CD4-positive, alpha-beta memory T cell (primary cell): ENCODE measurements around the gene WDR91. TPM values are rescaled to one million over a fixed set of nuclear protein-coding genes. Genes with fewer than 3 reads are reported as not detected.
A peak's percentile ranks its signal among the peaks of the same experiment; 100 is the strongest.

Experiments used
- CTCF ChIA-PET: fragments of 350-600 bp; sonication (Branson Sonifier 250); formaldehyde crosslinking; loops from one replicate; lab custom pipeline; 2021; ENCODE audit warnings: inconsistent platforms; ENCODE audit not compliant: partially characterized antibody; lab: Charles Lee
- POLR2A ChIA-PET: fragments of 350-600 bp; sonication (Branson Sonifier 250); formaldehyde crosslinking; loops from one replicate; lab custom pipeline; 2021; ENCODE audit not compliant: partially characterized antibody; lab: Charles Lee
- DNase-seq, 5 donors: peaks; one replicate each; pipeline versions ENCODE4 v3.0.0 to v3.0.0-alpha.2; 2020 to 2022; ENCODE audit warnings: mixed read lengths in 1 of 5
- H3K27ac ChIP-seq: one replicate; pipeline ENCODE4 v1.7.0; 2013; ENCODE audit warnings: low read depth, low read length
- H3K27me3 ChIP-seq: 2 replicates; pipeline ENCODE4 v1.7.0; 2013; ENCODE audit warnings: mild to moderate bottlenecking, low read length, moderate library complexity; ENCODE audit not compliant: insufficient read depth
- H3K36me3 ChIP-seq: 2 replicates; pipeline ENCODE4 v1.7.0; 2013; ENCODE audit warnings: mild to moderate bottlenecking, low read length, moderate library complexity; ENCODE audit not compliant: insufficient read depth
- H3K4me1 ChIP-seq: 2 replicates; pipeline ENCODE4 v1.7.0; 2013; ENCODE audit warnings: mild to moderate bottlenecking, low read length, moderate library complexity; ENCODE audit not compliant: insufficient read depth
- H3K4me3 ChIP-seq, 2 donors: one replicate each; pipeline ENCODE4 v1.7.0; 2013; ENCODE audit warnings: low read length in 2 of 2, mild to moderate bottlenecking in 1 of 2
- H3K9me3 ChIP-seq, 2 donors: one replicate each; pipeline ENCODE4 v1.7.0; 2013; ENCODE audit warnings: low read length in 2 of 2, control low read depth in 1 of 2; ENCODE audit not compliant: control insufficient read depth in 1 of 2
- H3K27ac Mint-ChIP-seq, 7 donors: one replicate each; pipeline ENCODE4 v1.8.0; 2020 to 2021; ENCODE audit warnings: mixed read lengths in 7 of 7, mild to moderate bottlenecking in 6 of 7, inconsistent platforms in 3 of 7, moderate library complexity in 3 of 7
- H3K27me3 Mint-ChIP-seq, 2 donors: one replicate each; pipeline ENCODE4 v1.8.0; 2020 to 2021; ENCODE audit warnings: mixed read lengths in 2 of 2
- H3K36me3 Mint-ChIP-seq, 2 donors: one replicate each; pipeline ENCODE4 v1.8.0; 2020 to 2021; ENCODE audit warnings: mixed read lengths in 2 of 2, inconsistent platforms in 1 of 2, mild to moderate bottlenecking in 1 of 2
- H3K4me1 Mint-ChIP-seq, 4 donors: one replicate each; pipeline ENCODE4 v1.8.0; 2020 to 2021; ENCODE audit warnings: mixed read lengths in 4 of 4, mild to moderate bottlenecking in 1 of 4
- H3K4me3 Mint-ChIP-seq, 8 donors: one replicate each; pipeline ENCODE4 v1.8.0; 2020 to 2021; ENCODE audit warnings: mixed read lengths in 8 of 8, mild to moderate bottlenecking in 7 of 8, moderate library complexity in 6 of 8, inconsistent platforms in 3 of 8
- H3K9me3 Mint-ChIP-seq, 8 donors: one replicate each; pipeline ENCODE4 v1.8.0; 2020 to 2021; ENCODE audit warnings: mixed read lengths in 8 of 8, mild to moderate bottlenecking in 5 of 8, inconsistent platforms in 3 of 8, moderate library complexity in 1 of 8
- intact Hi-C: fragments of 100-400 bp; cut with micrococcal nuclease; formaldehyde crosslinking; loops from one replicate; pipeline ENCODE4 v1.15.1; 2023
- polyA plus RNA-seq, 2 donors: library from polyadenylated mRNA; unstranded; fragments of 300-500 nt; fragmentation: Illumina TruSeq; gene quantifications; one replicate each; pipeline ENCODE4 v1.2.3, GENCODE V29; 2021
- total RNA-seq, 2 experiments: library from RNA; stranded (reverse); gene quantifications; one replicate each; pipeline ENCODE4 v1.2.3, GENCODE V29; 2021

The WDR91 gene
- total and polyA plus RNA-seq, 4 experiments from 2014 or later: 2.3 to 29.4 (median 19.0) TPM

- ChIA-PET POLR2A (no interaction called here), CTCF (interaction anchor here (1.4 kb wide), 1 partner anchor 41 kb away, joined by 3 read pairs; no protein-coding TSS in a partner anchor)
- no peaks in the 10 kb centered on the region for H3K4me1 ChIP-seq
- Mint-ChIP-seq H3K36me3 (peaks cover 80 to 92% of the 10 kb centered on the region in 2 donors), H3K27ac (no peak overlapping the region), H3K4me3 (no peak overlapping the region), H3K4me1 (peaks cover 0 to 5% (median 1%) of the 10 kb centered on the region in 4 donors), H3K27me3 (no peaks in the 10 kb centered on the region), H3K9me3 (no peaks in the 10 kb centered on the region)
- no peaks in the 10 kb centered on the region for H3K27me3 ChIP-seq
- H3K4me3 ChIP-seq: no peak overlapping the region
- no peak for DNase-seq
- intact Hi-C loops: no loop called here
- H3K9me3 ChIP-seq: no peaks in the 10 kb centered on the region
- H3K36me3 ChIP-seq: peaks cover 39% of the 10 kb centered on the region
- no peak overlapping the region for H3K27ac ChIP-seq
These were observed 17.7 kb downstream of the WDR91 start for GRCh38 chr7:135193615-135194081.

GRCh38 chr7:135192914-135193536, 18.3 kb downstream of the WDR91 start:
- POLR2A ChIA-PET: no interaction called here
- H3K36me3 Mint-ChIP-seq: peaks cover 81 to 92% of the 10 kb centered on the region in 2 donors

GRCh38 chr7:135190703-135191102, 20.6 kb downstream of the WDR91 start:
- Histone ChIP-seq H3K27ac (no peak overlapping the region), H3K9me3 (no peaks in the 10 kb centered on the region), H3K4me3 (no peak overlapping the region), H3K4me1 (no peaks in the 10 kb centered on the region), H3K36me3 (peaks cover 47% of the 10 kb centered on the region), H3K27me3 (no peaks in the 10 kb centered on the region)
- no peaks in the 10 kb centered on the region for H3K9me3 Mint-ChIP-seq
- peak overlapping the region in 1 of 7 donors; percentile 11 for H3K27ac Mint-ChIP-seq
- intact Hi-C loops: no loop called here
- H3K27me3 Mint-ChIP-seq: no peaks in the 10 kb centered on the region
- peaks cover 87 to 91% of the 10 kb centered on the region in 2 donors for H3K36me3 Mint-ChIP-seq
- no peak overlapping the region for H3K4me3 Mint-ChIP-seq
- CTCF ChIA-PET: no interaction called here
- POLR2A ChIA-PET: no interaction called here
- no peak for DNase-seq
- peaks cover 0 to 5% (median 1%) of the 10 kb centered on the region in 4 donors for H3K4me1 Mint-ChIP-seq

More at GRCh38 chr7:135192914-135193536, 18.3 kb downstream of the WDR91 start:
- intact Hi-C loops: no loop called here
- Mint-ChIP-seq H3K9me3 (no peaks in the 10 kb centered on the region), H3K4me1 (peaks cover 0 to 5% (median 1%) of the 10 kb centered on the region in 4 donors), H3K4me3 (no peak overlapping the region), H3K27ac (peak overlapping the region in 1 of 7 donors; percentile 52), H3K27me3 (no peaks in the 10 kb centered on the region)
- no peak for DNase-seq
- Histone ChIP-seq H3K36me3 (peaks cover 45% of the 10 kb centered on the region), H3K4me1 (no peaks in the 10 kb centered on the region), H3K27me3 (no peaks in the 10 kb centered on the region), H3K4me3 (no peak overlapping the region), H3K27ac (no peak overlapping the region), H3K9me3 (no peaks in the 10 kb centered on the region)
- CTCF ChIA-PET: interaction anchor here (1.4 kb wide), 1 partner anchor 42 kb away, joined by 3 read pairs; no protein-coding TSS in a partner anchor

GRCh38 chr7:135189961-135190360, 21.4 kb downstream of the WDR91 start:
- no peak overlapping the region for H3K4me3 ChIP-seq
- no peaks in the 10 kb centered on the region for H3K9me3 ChIP-seq
- no peaks in the 10 kb centered on the region for H3K27me3 Mint-ChIP-seq
- no peak overlapping the region for H3K4me3 Mint-ChIP-seq
- H3K4me1 ChIP-seq: no peaks in the 10 kb centered on the region
- H3K27ac Mint-ChIP-seq: peak overlapping the region in 1 of 7 donors; percentile 3
- H3K36me3 ChIP-seq: peaks cover 54% of the 10 kb centered on the region
- CTCF ChIA-PET: interaction anchor here (1.2 to 1.5 kb wide), 3 partner anchors 9 to 204 kb away, joined by 3 to 6 read pairs (median 4); partner anchors contain the start of genes AGBL3 and WDR91
- H3K4me1 Mint-ChIP-seq: peaks cover 0 to 5% (median 1%) of the 10 kb centered on the region in 4 donors
- POLR2A ChIA-PET: no interaction called here
- no peak overlapping the region for H3K27ac ChIP-seq
- H3K27me3 ChIP-seq: no peaks in the 10 kb centered on the region
- no peaks in the 10 kb centered on the region for H3K9me3 Mint-ChIP-seq
- H3K36me3 Mint-ChIP-seq: peaks cover 89 to 91% of the 10 kb centered on the region in 2 donors
- no peak for DNase-seq
- intact Hi-C loops: no loop called here

DNA sequence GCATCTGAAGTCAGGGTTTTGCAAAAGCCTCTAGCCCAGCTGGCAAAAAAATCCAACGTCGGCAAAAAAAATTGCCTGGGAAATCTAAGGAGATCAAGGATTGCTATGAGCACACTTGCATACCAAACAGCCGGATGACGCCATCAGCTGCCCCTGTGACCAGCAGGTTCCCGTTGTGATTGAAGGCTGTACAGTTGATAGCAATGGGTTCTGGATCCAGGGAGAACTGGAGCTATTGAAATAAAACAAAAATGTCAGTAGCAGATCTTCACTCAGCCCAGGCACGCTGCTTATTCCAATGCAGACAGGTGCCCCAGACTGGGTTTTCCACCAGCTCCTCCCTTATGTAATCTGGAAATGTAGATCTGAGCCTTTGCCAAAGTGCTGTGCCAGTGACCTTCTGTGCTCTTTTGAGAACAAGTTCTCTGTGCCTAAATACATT, 22.1 kb downstream of the WDR91 start:
- H3K4me1 ChIP-seq: no peaks in the 10 kb centered on the region
- no peak overlapping the region for H3K4me3 ChIP-seq
- H3K9me3 Mint-ChIP-seq: peaks cover 0 to 2% (median 0%) of the 10 kb centered on the region in 8 donors
- peaks cover 89 to 92% of the 10 kb centered on the region in 2 donors for H3K36me3 Mint-ChIP-seq
- DNase-seq: no peak
- ChIA-PET CTCF (interaction anchor here (1.2 to 1.5 kb wide), 3 partner anchors 9 to 203 kb away, joined by 3 to 6 read pairs (median 4); partner anchors contain the start of genes AGBL3 and WDR91), POLR2A (no interaction called here)
- no peaks in the 10 kb centered on the region for H3K27me3 Mint-ChIP-seq
- intact Hi-C loops: no loop called here
- peak overlapping the region in 1 of 8 donors; percentile 10 for H3K4me3 Mint-ChIP-seq
- H3K27ac ChIP-seq: no peak overlapping the region
- peaks cover 0 to 5% (median 1%) of the 10 kb centered on the region in 4 donors for H3K4me1 Mint-ChIP-seq
- no peaks in the 10 kb centered on the region for H3K9me3 ChIP-seq
- no peaks in the 10 kb centered on the region for H3K27me3 ChIP-seq
- H3K36me3 ChIP-seq: peaks cover 48% of the 10 kb centered on the region
- no peak overlapping the region for H3K27ac Mint-ChIP-seq

DNA sequence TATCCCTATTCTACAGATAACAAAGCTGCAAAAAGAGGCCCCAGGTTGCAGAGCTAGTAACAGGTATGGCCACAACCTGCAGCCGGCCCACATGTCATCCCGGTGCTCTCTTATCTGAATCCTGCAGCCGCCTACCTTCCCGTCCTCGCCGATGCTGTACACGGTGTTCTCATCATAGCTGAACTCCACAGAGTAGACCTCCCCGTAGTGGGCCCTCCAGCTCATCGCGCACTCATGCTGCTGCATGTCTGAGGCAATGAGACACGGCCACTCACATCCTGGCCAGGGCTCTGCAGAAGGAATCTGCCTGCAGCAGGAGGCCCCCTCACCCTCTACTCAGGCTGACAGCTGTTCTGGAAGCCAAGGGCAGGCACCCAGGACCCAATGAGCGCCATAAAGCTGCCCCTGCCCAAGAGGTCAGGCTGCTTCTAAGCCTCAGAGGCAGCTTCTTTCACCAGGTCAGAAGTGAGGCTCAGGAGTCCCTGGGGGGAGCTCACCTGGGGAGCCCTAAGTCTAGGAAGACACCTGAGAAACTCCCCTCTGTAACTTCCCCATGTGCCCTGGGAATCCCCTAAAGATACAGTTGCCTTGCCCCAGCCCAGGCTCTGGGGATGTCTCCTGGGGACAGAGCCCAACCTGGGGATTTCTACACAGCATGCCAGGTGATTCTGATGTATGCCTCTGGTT, 22.9 kb downstream of the WDR91 start:
- H3K4me3 ChIP-seq: no peak overlapping the region
- Mint-ChIP-seq H3K27me3 (no peaks in the 10 kb centered on the region), H3K4me3 (no peak overlapping the region), H3K36me3 (peaks cover 89 to 92% of the 10 kb centered on the region in 2 donors), H3K27ac (peak overlapping the region in 1 of 7 donors; percentile 43), H3K9me3 (peaks cover 1 to 9% (median 3%) of the 10 kb centered on the region in 8 donors), H3K4me1 (peaks cover 0 to 5% (median 1%) of the 10 kb centered on the region in 4 donors)
- H3K4me1 ChIP-seq: no peaks in the 10 kb centered on the region
- no peak for DNase-seq
- CTCF ChIA-PET: interaction anchor here (1.5 kb wide), 1 partner anchor 203 kb away, joined by 6 read pairs; the partner anchor contains the start of gene AGBL3
- no peak overlapping the region for H3K27ac ChIP-seq
- no peaks in the 10 kb centered on the region for H3K9me3 ChIP-seq
- intact Hi-C loops: no loop called here
- H3K27me3 ChIP-seq: no peaks in the 10 kb centered on the region
- H3K36me3 ChIP-seq: peaks cover 43% of the 10 kb centered on the region
- POLR2A ChIA-PET: interaction anchor here (0.7 kb wide), 1 partner anchor 94 kb away, joined by 3 read pairs; no protein-coding TSS in a partner anchor
